ENCODE results near the gene RAP1GAP2.

GRCh38 chr17:2901582-2901981 is 105.3 kb downstream of the RAP1GAP2 start:
- TF ChIP-seq CTCF (IDR thresholded peaks at IDR 0.05) = no peak
- TF ChIP-seq POLR2A (IDR thresholded peaks at IDR 0.05) = no peak

All from uterus (tissue), 2 donors.